Fibroblast of peridontal ligament (primary cell): ENCODE results near the gene PLXNA4.
"Not testable (repeated sequence)": the region's sequence is repeated elsewhere in the genome, so short reads cannot be mapped to it uniquely, and the experiment has no call there.

ENCODE experiments used
- DNase-seq: peaks from one replicate; pipeline ENCODE4 v3.0.0-alpha.2; 2010; ENCODE audit errors: extremely low read depth

PLXNA4 gene

DNA sequence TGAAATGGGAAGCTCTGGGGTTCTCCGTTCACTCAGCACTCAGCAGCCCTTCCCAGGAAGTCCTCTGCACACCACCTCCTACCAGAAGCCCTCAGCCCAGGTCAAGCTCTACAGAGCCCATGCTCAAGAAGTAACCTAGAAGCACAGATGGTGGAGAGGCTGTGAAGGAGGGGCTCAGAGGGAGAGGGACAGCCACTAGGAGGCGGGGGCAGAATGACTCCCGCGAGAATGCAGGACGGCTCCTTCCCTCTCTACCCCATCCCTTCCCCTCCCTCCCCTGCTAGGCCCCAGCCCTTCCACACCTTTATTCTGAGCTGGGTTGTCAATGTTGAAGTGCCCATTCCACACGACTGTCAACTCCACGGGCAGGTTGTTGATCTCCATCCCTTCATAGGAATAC, 373.2 kb downstream of the PLXNA4 start:
- no peak for DNase-seq

DNA sequence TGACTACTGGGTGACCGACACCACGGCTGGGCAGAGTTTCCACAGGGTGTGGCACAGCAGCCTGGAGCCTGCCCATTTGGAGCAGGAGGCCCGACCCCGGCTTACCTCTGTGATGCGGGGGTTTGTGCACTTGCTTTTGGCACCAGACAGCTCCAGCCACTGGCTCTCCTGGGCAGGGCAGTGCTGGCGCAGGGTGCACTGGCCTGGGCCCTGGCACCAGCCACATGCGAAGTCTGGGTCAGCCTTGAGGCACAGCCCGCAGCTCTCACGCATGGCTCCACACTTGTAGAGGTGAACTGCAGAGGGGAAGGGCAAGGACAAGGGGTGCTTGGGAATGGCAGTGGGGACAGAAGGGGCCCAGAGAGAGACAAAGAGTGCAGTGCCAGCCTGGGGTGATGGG, 373.7 kb downstream of the PLXNA4 start:
- DNase-seq = no peak

- DNase-seq = no peak
These were observed 376.1 kb downstream of the PLXNA4 start for GRCh38 chr7:132200141-132200540.

DNA sequence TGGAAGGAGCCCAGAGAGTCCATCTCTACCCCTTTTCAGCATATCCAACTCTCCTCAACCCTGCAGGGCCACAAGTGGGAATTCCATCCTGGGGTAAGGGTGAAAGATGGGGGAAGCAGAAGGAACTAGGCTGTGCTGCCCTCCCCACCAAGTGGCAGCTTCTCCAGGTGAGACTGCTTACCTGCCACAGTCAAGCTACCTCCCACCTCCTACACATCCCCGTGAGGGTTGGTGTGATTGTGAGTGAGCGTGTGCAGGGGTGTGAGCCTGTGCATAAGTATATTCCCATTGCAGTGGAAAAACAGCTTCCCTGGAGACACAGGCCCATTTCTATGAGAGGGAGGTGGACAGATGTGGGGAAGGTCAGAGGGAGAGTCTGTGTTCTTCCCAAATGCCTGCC, 376.6 kb downstream of the PLXNA4 start:
- no peak for DNase-seq

DNA sequence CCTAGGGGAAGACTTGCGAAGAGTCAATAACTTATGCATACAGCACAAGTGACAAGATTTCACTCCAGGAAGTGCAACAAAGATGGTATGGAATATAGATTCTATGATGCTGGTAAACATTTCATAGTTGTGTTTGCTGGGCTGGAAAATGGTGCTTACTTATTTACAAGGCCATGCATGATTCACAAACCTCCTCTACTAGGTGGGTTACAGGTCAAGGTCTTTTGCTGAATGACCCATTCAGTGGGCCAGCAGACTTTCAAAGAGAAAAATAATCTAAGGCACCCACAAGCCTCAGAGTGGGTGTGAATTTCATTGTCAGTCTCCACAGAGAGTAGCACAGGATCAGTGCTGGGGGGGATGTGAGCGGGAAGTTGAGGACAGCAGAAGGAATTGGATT, 378.5 kb downstream of the PLXNA4 start:
- DNase-seq = no peak

- DNase-seq = no peak
These were observed 382.4 kb downstream of the PLXNA4 start for GRCh38 chr7:132193898-132194297.

DNA sequence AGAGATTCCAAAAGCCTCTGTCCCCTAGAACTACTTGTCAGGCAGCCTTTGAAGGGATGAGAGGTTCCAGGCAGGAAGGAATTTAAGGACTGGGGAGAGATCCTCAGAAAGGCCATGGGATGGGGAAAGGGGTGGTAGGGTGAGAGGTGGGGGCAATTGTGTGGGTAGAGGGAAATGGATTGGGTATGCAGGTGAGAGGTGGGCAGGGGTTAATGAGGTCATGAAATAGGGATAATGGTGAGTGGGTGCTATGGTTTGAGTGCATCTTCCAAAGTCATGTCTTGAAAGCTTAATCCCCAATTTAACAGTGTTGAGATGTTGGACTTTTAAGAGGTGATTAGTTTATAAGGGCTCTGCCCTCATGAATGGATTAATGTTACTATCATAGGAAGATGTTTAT, 383.5 kb downstream of the PLXNA4 start:
- no peak for DNase-seq

DNA sequence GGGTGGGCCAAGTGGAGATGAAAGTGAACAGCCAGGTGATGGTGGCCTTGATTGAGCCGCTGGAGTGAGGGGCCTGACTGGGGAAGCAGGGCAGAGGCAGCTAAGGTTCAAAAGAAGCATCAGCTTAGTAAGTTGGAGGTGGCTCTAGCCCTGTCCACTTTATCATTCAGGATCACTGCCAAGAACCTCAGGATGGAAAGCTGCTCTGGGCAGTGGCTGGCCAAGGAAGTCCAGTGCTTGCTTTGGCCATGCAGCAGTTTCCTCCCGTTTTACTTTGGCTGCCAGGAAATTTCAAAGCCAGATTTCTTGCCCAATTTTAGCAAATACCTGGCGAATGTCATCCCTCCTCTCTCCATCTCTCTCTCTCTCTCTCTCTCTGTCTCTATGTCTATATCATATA, 384.9 kb downstream of the PLXNA4 start:
- DNase-seq = no peak

GRCh38 chr7:132190683-132191082, 385.6 kb downstream of the PLXNA4 start:
- DNase-seq = no peak

DNA sequence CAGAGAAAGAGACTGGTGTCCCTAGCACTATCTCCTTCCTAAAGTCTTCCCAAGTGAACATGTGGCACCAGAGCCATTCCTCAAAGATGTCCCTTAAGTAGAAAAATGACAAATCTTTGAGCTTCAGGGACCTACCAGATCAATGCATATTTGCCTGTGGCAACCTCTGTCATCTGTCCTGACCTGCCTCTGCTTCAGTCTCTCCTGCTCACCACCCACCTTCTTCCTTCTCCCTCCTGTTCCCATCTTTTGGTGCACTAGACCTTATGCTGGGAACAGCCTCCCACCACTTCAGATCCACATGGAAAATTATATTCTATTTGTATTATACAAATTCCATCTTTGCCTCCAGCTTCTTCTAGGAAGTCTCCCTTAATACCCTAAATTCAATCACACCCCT, 386.4 kb downstream of the PLXNA4 start:
- DNase-seq = no peak

DNA sequence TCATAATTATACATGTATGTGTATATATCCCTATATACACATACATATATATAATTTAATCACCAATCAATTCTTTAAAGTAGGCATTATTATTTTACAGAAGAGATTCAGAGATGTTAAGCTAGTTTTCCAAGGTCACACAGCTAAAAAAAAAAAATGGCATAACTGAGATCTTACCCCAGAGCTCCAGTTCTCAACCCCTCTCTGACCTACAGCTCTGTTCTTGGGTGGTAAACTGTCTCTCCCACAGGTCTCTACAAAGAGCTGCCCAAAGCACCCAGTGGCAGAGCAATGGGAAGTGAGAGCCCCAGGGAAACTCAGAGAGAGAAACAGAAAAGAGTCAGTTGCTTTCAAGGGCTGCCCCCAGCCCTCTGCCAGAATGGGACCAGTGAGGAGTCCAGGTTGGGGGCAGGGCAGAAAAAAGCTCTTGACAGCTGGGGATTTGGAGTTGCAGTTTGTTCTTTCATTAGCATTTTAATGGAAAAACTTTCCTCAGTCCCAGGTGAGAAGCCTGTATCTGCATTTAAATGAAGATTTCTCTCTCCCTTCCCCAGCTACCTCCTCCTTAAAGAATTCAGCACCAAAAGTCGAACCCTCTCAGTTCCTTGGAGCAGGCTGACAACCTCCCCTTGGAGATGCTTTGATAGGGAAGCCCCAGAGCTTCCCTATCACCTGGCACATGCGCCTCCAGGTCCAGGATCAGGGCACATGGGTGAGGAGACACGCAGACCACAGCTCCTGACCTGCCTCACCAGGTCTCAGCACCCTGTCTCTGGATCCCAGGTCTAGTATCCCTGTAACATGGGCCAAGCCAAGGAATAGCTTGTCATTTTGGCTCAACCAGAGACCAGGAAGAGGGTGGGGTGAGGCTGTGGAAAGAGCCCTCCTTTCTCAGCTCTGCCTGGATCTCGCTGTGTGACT, 388.1 kb downstream of the PLXNA4 start:
- no peak for DNase-seq

GRCh38 chr7:132187391-132187790, 388.9 kb downstream of the PLXNA4 start:
- DNase-seq = no peak

- DNase-seq = no peak
These were observed 391.1 kb downstream of the PLXNA4 start for GRCh38 chr7:132185150-132185549.

GRCh38 chr7:132183781-132184380, 392.4 kb downstream of the PLXNA4 start:
- DNase-seq = no peak

DNA sequence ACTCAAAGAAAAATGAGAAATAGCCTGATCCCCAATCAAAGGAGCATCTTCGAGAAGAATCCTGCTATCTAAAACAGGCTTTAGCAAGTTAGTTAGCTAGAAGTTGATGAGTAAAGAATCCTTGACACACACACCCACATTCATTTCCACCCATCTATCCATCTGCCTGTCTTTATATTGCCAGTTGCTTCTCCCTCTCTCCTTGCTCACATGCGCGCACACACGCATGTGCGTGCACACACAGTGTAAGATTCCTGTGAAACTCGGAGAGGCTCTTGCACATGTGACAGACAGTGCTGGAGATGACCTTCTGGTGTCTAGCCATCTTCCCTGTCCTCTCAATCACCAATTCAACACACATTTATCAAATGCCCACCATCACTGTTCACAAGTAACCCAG, 393.3 kb downstream of the PLXNA4 start:
- DNase-seq = no peak

- DNase-seq = no peak
These were observed 394.2 kb downstream of the PLXNA4 start for GRCh38 chr7:132181946-132182685.

- no peak for DNase-seq
These were observed 394.9 kb downstream of the PLXNA4 start for GRCh38 chr7:132181371-132181770.

DNA sequence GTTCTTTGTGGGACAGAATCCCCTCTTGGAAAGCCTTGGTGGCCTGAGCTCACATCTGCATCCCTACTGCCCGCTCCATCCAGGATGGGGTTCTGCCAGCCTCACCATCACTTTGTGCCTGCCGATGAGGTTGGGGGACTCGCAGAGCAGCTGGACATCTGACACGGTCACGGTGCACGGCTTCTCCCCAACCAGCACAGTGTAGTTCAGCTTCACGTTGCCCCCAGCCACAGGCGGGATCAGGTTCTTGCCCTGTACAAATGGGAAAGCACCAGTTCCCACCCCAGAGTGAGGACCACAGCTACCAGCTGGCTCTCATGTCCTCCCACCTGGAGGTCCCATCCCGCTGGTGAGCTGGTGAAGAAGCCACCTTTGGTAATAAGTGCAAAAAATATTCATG, 395.8 kb downstream of the PLXNA4 start:
- no peak for DNase-seq

DNA sequence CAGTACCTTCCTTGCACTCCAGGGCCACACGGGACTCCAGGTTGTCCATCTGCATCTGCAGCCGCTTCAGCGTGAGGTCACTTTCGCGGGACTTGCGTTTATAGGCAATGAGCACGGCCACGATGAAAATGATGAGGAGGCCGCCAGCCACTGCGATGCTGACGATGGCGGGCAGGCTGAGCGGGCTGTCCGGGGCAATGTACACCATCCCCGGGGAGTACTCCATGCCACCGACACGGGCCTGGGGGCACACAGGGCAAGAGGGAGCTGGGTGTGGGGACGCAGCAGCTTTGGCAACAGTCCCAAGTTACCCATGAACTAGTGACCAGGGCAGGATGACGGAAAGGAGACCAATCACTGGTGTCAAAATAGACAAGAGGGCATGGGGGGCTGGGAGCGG, 396.6 kb downstream of the PLXNA4 start:
- no peak for DNase-seq

GRCh38 chr7:132179080-132179430, 397.2 kb downstream of the PLXNA4 start:
- DNase-seq = no peak

GRCh38 chr7:132178402-132179079, 397.7 kb downstream of the PLXNA4 start:
- DNase-seq = not testable (repeated sequence)

GRCh38 chr7:132177708-132178401, 398.4 kb downstream of the PLXNA4 start:
- DNase-seq = no peak
